Loucy (cell line): ENCODE results near the gene PLN.
A peak's percentile ranks its signal among the peaks of the same experiment; 100 is the strongest.

Experiments
- CTCF ChIP-seq: fragments of 200-600 bp; sonication (generic); conservative IDR thresholded peaks from 2 replicates; pipeline ENCODE4 v1.5.1; 2014; ENCODE audit warnings: mild to moderate bottlenecking, antibody characterized with exemption, low read length
- EZH2phosphoT487 ChIP-seq: fragments of 200-600 bp; IDR thresholded peaks from 2 replicates; pipeline ENCODE4 v1.6.1; 2018; ENCODE audit warnings: antibody characterized with exemption, mild to moderate bottlenecking, moderate library complexity, borderline replicate concordance

DNA sequence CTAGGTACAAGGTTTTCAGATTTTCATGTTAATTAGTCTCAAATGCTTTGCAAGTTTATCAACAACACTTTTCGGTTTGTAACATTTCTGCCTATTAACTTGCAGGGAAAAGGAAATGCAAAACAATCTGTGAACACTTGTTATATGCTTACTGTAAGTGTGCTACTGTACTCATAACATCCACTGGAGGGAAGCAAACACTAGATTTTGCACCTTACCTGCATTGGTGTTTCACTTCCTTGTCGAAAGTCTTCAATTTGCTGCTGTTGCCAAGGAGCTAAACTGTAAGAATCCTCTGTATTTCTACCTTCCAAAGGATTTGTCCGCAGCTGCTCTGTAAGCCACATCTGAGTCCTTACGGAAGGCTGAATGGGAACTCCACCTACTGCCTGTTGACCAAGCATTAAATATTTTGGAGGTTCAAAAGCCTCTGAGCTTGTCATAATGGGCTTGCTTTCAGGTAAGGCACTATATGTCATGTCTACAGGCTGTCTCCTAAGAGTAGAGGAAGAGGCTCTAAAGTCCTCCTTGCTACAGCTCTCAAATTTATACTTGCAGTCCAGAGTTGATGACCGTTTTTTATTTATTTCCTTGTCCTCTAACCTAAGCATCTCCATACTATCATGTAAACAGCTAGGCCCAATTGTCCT is 17.3 kb downstream of the PLN start:
- TF ChIP-seq EZH2phosphoT487 (no peak), CTCF (peak; percentile 76)
